IPS-18a (cell line): ENCODE measurements around the gene PFN1.

Experiments
- H3K27ac ChIP-seq: one replicate; pipeline ENCODE4 v1.5.1; 2013; ENCODE audit warnings: low read length
- H3K27me3 ChIP-seq: one replicate; pipeline ENCODE4 v1.6.1; 2013; ENCODE audit warnings: mild to moderate bottlenecking, low read length; ENCODE audit not compliant: control insufficient read depth, insufficient read depth
- H3K36me3 ChIP-seq: one replicate; pipeline ENCODE4 v1.6.1; 2013; ENCODE audit warnings: low read depth, low read length; ENCODE audit not compliant: control insufficient read depth
- H3K4me1 ChIP-seq: one replicate; pipeline ENCODE4 v1.6.1; 2013; ENCODE audit warnings: low read depth, low read length; ENCODE audit not compliant: control insufficient read depth
- H3K4me3 ChIP-seq: one replicate; pipeline ENCODE4 v1.5.1; 2013; ENCODE audit warnings: low read length
- H3K9ac ChIP-seq: one replicate; pipeline ENCODE4 v1.6.1; 2013; ENCODE audit warnings: mild to moderate bottlenecking, low read length, moderate library complexity
- H3K9me3 ChIP-seq: one replicate; pipeline ENCODE4 v1.6.1; 2013; ENCODE audit warnings: low read depth, low read length; ENCODE audit not compliant: control insufficient read depth

The PFN1 gene

GRCh38 chr17:4965311-4965986 is 17.1 kb upstream of the PFN1 start:
- Histone ChIP-seq H3K4me3 (no peak overlapping the region), H3K9me3 (no peaks in the 10 kb centered on the region), H3K4me1 (peaks cover 13% of the 10 kb centered on the region), H3K9ac (no peak overlapping the region), H3K27me3 (no peaks in the 10 kb centered on the region), H3K27ac (no peak overlapping the region), H3K36me3 (no peaks in the 10 kb centered on the region)

GRCh38 chr17:4960279-4960922 is 12.1 kb upstream of the PFN1 start:
- Histone ChIP-seq H3K27ac (no peak overlapping the region), H3K4me1 (peaks cover 8% of the 10 kb centered on the region), H3K27me3 (no peaks in the 10 kb centered on the region), H3K36me3 (peaks cover 8% of the 10 kb centered on the region), H3K4me3 (no peak overlapping the region), H3K9me3 (no peaks in the 10 kb centered on the region), H3K9ac (no peak overlapping the region)

- Histone ChIP-seq H3K4me3 (no peak overlapping the region), H3K36me3 (peaks cover 8% of the 10 kb centered on the region), H3K4me1 (peaks cover 8% of the 10 kb centered on the region), H3K9me3 (no peaks in the 10 kb centered on the region), H3K27me3 (no peaks in the 10 kb centered on the region), H3K27ac (no peak overlapping the region), H3K9ac (no peak overlapping the region)
Observed at GRCh38 chr17:4959261-4959965, 11.1 kb upstream of the PFN1 start.

- Histone ChIP-seq H3K9me3 (no peaks in the 10 kb centered on the region), H3K9ac (no peak overlapping the region), H3K27me3 (no peaks in the 10 kb centered on the region), H3K4me3 (no peak overlapping the region), H3K4me1 (peaks cover 8% of the 10 kb centered on the region), H3K27ac (no peak overlapping the region), H3K36me3 (peaks cover 8% of the 10 kb centered on the region)
Observed at GRCh38 chr17:4958102-4958501, 9.8 kb upstream of the PFN1 start.

- Histone ChIP-seq H3K4me3 (no peak overlapping the region), H3K9me3 (no peaks in the 10 kb centered on the region), H3K27me3 (no peaks in the 10 kb centered on the region), H3K27ac (no peak overlapping the region), H3K36me3 (peaks cover 8% of the 10 kb centered on the region), H3K4me1 (peaks cover 12% of the 10 kb centered on the region), H3K9ac (no peak overlapping the region)
Observed at GRCh38 chr17:4956493-4957061, 8.2 kb upstream of the PFN1 start.

GRCh38 chr17:4955091-4955490 is 6.8 kb upstream of the PFN1 start:
- Histone ChIP-seq H3K9ac (no peak overlapping the region), H3K4me1 (peaks cover 15% of the 10 kb centered on the region), H3K4me3 (no peak overlapping the region), H3K9me3 (no peaks in the 10 kb centered on the region), H3K36me3 (peaks cover 7% of the 10 kb centered on the region), H3K27me3 (no peaks in the 10 kb centered on the region), H3K27ac (no peak overlapping the region)

GRCh38 chr17:4953451-4953961 is 5.2 kb upstream of the PFN1 start:
- peaks cover 10% of the 10 kb centered on the region for H3K4me1 ChIP-seq
- H3K27ac ChIP-seq, result no peak overlapping the region
- no peak overlapping the region for H3K4me3 ChIP-seq
- no peaks in the 10 kb centered on the region for H3K27me3 ChIP-seq
- H3K36me3 ChIP-seq, result no peaks in the 10 kb centered on the region
- H3K9me3 ChIP-seq, result no peaks in the 10 kb centered on the region
- no peak overlapping the region for H3K9ac ChIP-seq

GRCh38 chr17:4951486-4951885 is 3.2 kb upstream of the PFN1 start:
- H3K27me3 ChIP-seq, result no peaks in the 10 kb centered on the region
- H3K9ac ChIP-seq, result no peak overlapping the region
- H3K9me3 ChIP-seq, result no peaks in the 10 kb centered on the region
- H3K36me3 ChIP-seq, result peaks cover 5% of the 10 kb centered on the region
- H3K4me1 ChIP-seq, result peaks cover 14% of the 10 kb centered on the region
- peak overlapping the region; percentile 79 for H3K4me3 ChIP-seq
- H3K27ac ChIP-seq, result no peak overlapping the region

- Histone ChIP-seq H3K27ac (peak within 1 kb of the TSS; percentile 45), H3K4me3 (peak within 1 kb of the TSS; percentile 79), H3K36me3 (peaks cover 11% of the 10 kb centered on the region), H3K9ac (peak within 1 kb of the TSS; percentile 88), H3K27me3 (no peaks in the 10 kb centered on the region), H3K4me1 (peaks cover 19% of the 10 kb centered on the region), H3K9me3 (no peaks in the 10 kb centered on the region)
Observed at GRCh38 chr17:4950746-4951204, 2.4 kb upstream of the PFN1 start, which contains the start of gene ENO3. ENO3 (plus strand) TSS chr17:4951119; CDS start chr17:4951830, 711 bp downstream.

- peak overlapping the region; percentile 45 for H3K27ac ChIP-seq
- H3K27me3 ChIP-seq, result no peaks in the 10 kb centered on the region
- H3K36me3 ChIP-seq, result peaks cover 17% of the 10 kb centered on the region
- peak overlapping the region; percentile 79 for H3K4me3 ChIP-seq
- H3K9me3 ChIP-seq, result no peaks in the 10 kb centered on the region
- H3K9ac ChIP-seq, result peak overlapping the region; percentile 88
- peaks cover 23% of the 10 kb centered on the region for H3K4me1 ChIP-seq
Observed at GRCh38 chr17:4950075-4950745, 1.9 kb upstream of the PFN1 start.
